Rectal smooth muscle tissue (tissue), 1 donor: ENCODE measurements around the gene INSYN2B.

Experiments
- H3K27ac ChIP-seq: one replicate; pipeline ENCODE4 v1.7.0; 2013; ENCODE audit warnings: low read depth, low read length, inconsistent platforms
- H3K27me3 ChIP-seq: one replicate; pipeline ENCODE4 v1.7.0; 2013; ENCODE audit warnings: low read length; ENCODE audit not compliant: control insufficient read depth, insufficient read depth
- H3K36me3 ChIP-seq: one replicate; pipeline ENCODE4 v1.7.0; 2013; ENCODE audit warnings: low read length; ENCODE audit not compliant: control insufficient read depth, insufficient read depth
- H3K4me1 ChIP-seq: one replicate; pipeline ENCODE4 v1.7.0; 2013; ENCODE audit warnings: low read length; ENCODE audit not compliant: control insufficient read depth, insufficient read depth
- H3K4me3 ChIP-seq: one replicate; pipeline ENCODE4 v1.7.0; 2013; ENCODE audit warnings: low read length
- H3K9ac ChIP-seq: one replicate; pipeline ENCODE4 v1.7.0; 2013; ENCODE audit warnings: low read length

INSYN2B gene

DNA sequence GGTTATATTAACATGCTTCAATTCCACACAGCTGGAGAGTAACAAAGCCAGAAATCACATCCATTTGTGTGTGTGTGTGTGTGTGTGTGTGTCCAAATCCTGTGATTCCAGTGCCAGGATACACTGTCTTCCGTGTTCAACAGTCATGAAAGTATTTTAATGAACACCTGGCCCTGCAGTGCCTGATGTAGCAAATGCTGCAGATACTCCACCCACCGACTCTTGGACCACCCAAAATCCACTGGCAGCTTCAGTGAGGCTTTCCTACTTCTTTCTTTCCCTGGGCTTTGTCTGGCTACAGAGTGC is 13.1 kb upstream of the INSYN2B start:
- Histone ChIP-seq H3K9ac (no peak overlapping the region), H3K27me3 (no peaks in the 10 kb centered on the region), H3K27ac (no peak overlapping the region), H3K4me3 (no peak overlapping the region), H3K4me1 (no peaks in the 10 kb centered on the region), H3K36me3 (no peaks in the 10 kb centered on the region)

DNA sequence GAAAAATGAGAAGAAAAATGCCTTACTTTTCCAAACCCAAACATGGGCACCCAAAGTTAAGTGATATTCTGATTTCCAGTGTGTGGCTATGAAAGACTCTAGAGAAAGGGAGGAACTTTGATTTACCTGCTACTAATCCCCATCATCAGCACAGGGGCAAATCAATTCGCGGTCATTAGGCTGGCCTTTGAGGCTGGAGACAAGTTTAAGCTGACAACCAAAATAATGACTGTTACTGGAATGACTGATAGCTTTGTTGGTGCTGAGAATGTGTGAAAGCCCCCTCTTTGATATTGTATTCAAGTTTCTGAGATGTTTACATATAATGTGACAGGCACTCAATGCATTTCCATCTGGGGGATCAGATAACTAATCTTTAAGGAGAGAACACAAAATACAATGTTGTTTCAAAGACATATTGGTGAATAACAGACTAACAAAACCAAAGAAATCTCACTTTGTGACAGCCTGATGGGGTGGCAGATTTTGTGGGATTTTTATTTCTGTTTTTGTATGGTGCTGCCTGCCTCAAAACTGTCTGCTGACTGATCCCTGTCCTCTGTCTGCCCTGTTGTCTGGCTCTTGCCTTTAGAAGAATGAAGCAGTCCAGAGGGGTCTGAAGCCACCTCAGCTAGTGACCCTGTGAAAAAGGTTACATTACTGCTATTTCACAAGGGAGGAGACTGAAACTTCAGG is 12.6 kb upstream of the INSYN2B start:
- no peaks in the 10 kb centered on the region for H3K36me3 ChIP-seq
- no peak overlapping the region for H3K4me3 ChIP-seq
- no peak overlapping the region for H3K9ac ChIP-seq
- H3K4me1 ChIP-seq, result no peaks in the 10 kb centered on the region
- no peaks in the 10 kb centered on the region for H3K27me3 ChIP-seq
- no peak overlapping the region for H3K27ac ChIP-seq

DNA sequence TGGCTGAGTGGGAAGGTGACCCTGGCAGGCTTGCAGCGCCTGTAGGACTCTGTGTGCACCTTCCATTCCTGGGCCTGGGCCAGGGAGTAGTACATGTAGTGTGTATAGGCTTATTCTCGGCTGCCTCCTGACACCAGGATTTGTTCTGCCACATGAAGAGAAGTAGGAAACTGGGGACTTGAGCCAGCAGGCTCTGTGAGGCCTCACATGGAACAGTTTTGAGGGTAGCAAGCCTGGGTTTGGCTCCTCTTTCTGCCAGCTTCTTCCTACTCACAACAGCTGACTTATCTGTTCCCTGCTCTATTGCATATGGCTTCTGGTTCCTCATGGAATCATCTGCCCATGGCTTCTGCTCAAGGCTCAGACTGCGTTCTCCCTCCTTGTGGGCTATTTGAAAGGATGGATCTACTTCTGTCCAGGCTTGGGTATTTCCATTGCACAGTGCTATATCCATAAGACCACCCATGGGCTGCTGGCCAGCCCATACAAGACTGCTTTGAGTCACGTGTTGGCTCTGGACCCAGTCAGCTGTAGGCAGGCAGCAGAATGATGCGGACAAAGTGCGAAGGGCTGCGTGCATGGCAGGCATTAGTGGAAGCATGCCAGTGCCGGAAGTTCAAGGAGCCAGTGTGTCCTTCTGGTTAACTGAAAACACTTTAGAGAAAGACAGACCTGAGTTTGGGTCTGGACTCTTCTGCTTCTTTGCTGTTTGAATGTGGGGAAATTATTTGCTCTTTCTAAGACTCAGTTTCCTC is 11.0 kb upstream of the INSYN2B start:
- H3K4me3 ChIP-seq, result no peak overlapping the region
- H3K4me1 ChIP-seq, result no peaks in the 10 kb centered on the region
- H3K27me3 ChIP-seq, result no peaks in the 10 kb centered on the region
- H3K36me3 ChIP-seq, result peaks cover 2% of the 10 kb centered on the region
- no peak overlapping the region for H3K27ac ChIP-seq
- no peak overlapping the region for H3K9ac ChIP-seq

DNA sequence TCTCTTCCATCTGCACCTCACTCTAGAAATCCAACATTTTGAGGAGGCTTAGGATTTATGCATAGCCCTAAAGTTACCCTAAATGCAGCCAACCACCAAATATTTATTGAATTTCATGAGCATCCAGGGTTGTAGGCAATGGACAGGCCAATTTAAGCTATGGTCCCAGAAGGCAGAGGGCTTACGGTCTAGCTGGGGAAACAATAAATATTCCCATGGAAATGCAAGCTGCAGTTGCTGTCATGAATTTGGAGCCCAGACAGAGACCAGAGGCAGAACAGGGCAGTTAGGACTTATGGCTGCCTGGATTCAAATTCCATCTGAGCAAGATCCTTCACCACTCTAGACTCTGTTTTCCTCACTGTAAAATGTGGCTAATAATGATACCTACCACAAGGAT is 9.1 kb upstream of the INSYN2B start:
- Histone ChIP-seq H3K4me1 (no peaks in the 10 kb centered on the region), H3K4me3 (no peak overlapping the region), H3K9ac (no peak overlapping the region), H3K36me3 (peaks cover 2% of the 10 kb centered on the region), H3K27me3 (no peaks in the 10 kb centered on the region), H3K27ac (no peak overlapping the region)

DNA sequence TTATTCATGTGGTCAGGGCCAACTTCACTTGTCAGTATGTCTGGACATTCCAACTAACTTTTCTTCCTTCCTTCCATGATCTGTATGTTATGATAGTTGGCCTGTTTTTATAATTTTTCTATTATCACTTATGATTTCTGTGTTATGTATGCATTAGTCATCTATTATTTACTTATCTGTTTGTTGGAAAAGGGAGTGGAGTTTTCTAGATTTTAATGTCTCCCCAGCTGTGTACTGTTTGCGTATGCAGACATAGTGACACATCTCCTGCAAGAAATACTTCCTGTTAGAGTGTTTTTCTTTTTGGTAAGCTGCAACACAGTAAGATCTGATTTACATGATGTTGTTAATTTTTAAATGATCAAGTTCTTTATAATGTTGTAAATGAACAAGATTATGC is 8.7 kb upstream of the INSYN2B start:
- no peak overlapping the region for H3K27ac ChIP-seq
- H3K4me1 ChIP-seq, result no peaks in the 10 kb centered on the region
- H3K9ac ChIP-seq, result no peak overlapping the region
- H3K4me3 ChIP-seq, result no peak overlapping the region
- no peaks in the 10 kb centered on the region for H3K27me3 ChIP-seq
- H3K36me3 ChIP-seq, result peaks cover 2% of the 10 kb centered on the region

DNA sequence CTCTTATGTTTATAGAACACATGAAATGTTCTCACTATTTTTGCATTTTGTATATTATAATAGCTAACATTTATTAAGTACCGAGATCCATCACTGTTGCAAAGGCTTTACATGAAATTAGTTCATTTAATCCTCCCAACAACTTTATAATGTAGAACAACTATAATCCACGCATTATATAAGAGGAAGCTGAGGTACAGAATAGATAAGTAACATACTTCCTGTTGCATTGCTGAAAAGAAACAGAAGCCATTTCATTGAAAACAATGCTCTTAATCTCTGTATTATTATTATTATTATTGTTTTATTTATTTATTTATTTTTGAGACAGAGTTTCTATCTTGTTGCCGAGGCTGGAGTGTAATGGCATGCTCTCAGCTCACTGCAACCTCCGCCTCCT is 7.9 kb upstream of the INSYN2B start:
- Histone ChIP-seq H3K27me3 (no peaks in the 10 kb centered on the region), H3K36me3 (peaks cover 2% of the 10 kb centered on the region), H3K9ac (no peak overlapping the region), H3K27ac (no peak overlapping the region), H3K4me3 (no peak overlapping the region), H3K4me1 (no peaks in the 10 kb centered on the region)

DNA sequence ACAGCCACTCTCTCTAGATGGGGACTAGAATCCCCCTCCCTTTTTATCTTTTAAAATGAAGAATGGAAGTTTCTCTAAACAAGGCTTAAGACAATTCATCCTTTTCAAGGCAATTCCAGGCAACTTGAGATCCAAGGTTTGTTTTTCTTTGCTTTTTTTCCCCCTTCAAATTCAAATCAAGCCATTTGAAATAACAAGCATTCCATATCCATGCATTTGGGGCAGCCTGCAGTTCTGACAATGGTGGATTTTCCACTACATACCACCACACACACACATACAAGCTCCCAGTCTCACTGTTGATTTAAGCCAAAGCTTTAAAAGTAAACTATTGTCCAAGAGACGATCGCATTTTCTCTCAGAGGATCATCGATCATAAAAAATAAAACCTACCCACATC is 424 bp downstream of the INSYN2B start:
- H3K4me1 ChIP-seq, result no peaks in the 10 kb centered on the region
- H3K9ac ChIP-seq, result no peak overlapping the region
- no peak overlapping the region for H3K27ac ChIP-seq
- no peak overlapping the region for H3K4me3 ChIP-seq
- no peaks in the 10 kb centered on the region for H3K27me3 ChIP-seq
- no peaks in the 10 kb centered on the region for H3K36me3 ChIP-seq

DNA sequence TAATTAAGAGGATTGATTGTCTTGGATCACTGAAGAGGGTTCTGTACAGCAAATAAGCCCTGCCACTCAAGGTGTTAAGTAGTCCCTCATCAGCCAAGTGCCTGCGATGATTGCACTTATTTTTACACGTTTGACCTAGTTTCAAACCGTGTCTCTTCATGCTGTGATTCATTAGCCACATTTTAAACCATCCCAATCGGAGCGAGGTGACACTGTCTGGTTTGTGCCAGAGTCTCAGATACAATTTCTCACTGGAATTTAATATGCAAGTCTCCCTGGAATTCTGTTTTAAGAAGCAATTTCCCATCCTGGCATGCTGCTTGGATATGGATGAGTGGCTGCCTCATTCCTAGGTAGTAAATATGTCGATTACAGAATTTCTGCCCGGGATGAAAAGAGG is 1.6 kb downstream of the INSYN2B start:
- Histone ChIP-seq H3K4me1 (no peaks in the 10 kb centered on the region), H3K9ac (no peak overlapping the region), H3K36me3 (no peaks in the 10 kb centered on the region), H3K27me3 (no peaks in the 10 kb centered on the region), H3K27ac (no peak overlapping the region), H3K4me3 (no peak overlapping the region)

DNA sequence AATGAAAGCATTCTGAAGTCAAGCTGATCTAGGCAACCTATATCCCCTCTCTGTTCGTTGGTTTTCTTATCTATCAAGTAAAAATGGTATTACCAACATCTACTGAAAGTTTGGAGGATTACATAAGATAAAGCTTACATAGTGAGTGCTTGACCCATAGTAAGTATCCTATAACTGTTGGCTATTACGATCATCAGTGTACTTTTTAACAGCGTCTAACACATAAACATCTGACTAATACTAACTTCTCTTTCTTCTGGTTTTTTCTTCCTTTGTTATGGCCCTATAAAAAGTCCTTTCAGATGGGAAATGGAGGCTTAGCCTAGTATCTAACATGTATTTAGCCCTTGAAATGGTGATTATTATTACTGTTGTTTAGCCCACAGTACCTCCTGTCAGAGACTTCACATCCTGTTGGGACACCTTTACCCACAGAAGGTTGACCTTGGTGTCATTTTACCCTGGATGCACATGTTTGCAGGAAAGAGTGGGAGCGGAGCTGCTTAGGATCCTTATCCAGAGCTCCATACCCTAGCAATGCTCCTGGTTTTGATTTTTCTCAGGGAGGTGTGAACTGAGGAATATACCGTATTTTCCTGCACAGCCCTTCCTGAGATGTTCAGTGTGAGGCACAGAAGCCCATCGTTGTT is 6.0 kb downstream of the INSYN2B start:
- H3K4me3 ChIP-seq, result no peak overlapping the region
- no peak overlapping the region for H3K9ac ChIP-seq
- H3K27ac ChIP-seq, result no peak overlapping the region
- H3K36me3 ChIP-seq, result no peaks in the 10 kb centered on the region
- no peaks in the 10 kb centered on the region for H3K4me1 ChIP-seq
- no peaks in the 10 kb centered on the region for H3K27me3 ChIP-seq

DNA sequence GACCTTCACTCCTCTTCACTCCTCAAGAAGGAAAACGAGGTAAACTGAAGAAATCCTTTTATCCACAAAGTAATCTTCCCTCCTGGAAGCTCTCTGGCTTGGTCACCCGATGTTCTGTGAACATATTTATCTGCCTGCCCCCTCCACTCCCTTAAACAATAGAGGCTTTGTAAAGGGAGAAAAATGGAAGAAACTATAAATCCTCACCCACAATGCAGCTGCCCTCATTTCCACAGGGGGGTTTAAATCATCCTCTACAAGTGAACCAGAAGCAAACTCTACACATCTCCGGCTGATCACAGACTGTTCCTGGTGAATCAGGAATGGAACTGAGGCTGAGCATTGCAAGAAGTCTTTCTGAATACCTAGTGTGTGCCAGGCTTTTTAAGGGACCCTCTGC is 7.2 kb downstream of the INSYN2B start:
- H3K27me3 ChIP-seq, result no peaks in the 10 kb centered on the region
- H3K9ac ChIP-seq, result no peak overlapping the region
- H3K4me1 ChIP-seq, result no peaks in the 10 kb centered on the region
- H3K27ac ChIP-seq, result no peak overlapping the region
- H3K36me3 ChIP-seq, result no peaks in the 10 kb centered on the region
- H3K4me3 ChIP-seq, result no peak overlapping the region

DNA sequence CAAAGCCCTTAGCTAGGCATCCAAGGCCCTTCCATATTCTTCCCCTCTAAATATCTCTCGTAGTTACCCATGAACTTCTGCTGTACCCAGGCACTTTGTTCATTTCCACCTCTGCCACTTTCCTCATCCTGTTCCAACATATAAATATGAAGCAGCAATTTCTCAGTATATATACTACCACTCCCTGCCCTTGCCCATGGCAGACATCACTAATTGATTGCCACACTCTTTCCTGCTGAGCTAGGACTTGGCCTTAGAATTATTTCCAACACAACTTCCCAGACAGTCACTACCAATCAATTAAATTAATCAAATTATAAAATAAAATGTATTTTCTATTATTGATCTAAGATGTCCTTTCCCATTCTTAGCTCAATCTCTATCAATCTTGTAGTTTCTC is 8.5 kb downstream of the INSYN2B start:
- H3K4me1 ChIP-seq, result no peaks in the 10 kb centered on the region
- no peak overlapping the region for H3K27ac ChIP-seq
- no peak overlapping the region for H3K4me3 ChIP-seq
- H3K36me3 ChIP-seq, result no peaks in the 10 kb centered on the region
- no peak overlapping the region for H3K9ac ChIP-seq
- no peaks in the 10 kb centered on the region for H3K27me3 ChIP-seq

DNA sequence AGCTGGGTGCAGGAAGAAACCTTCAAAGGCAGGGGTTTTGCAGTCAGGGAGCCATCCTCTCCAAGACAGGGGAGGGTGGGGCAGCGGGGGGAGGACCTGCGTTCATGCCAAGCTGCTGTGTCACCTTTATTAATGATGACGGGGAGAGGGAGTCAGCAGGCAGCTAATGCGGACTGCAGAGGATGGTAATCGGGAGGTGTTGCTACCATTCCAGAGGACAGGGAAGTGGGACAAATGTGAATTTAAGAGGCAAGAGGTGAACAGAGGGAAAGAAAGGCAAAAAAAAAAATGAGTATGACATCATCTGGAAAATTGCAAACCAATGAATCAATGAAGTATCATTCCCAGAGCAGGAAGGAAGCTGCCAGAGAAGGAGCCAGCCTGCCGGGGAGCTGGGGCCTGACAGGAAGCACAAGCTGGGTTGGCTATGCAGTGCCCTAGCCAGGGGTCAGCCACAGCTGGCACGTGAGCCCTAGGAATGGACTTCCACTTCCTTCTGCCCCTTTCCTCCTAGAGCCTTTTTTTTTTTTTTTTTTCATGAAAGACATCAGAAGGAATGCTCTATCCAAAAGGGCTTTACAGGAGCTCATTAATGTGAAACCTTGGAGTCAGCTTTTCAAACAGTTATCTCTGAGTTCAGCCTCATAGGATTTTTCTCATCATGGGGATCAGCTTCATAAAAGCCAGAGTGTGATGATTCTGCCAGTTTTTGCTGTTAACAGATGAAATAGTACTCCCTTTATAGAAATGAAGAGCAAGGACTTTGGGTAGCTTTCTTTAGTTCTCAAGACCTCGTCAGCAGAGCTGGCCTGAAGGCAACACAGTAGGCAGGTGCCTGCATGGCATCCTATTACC is 9.2 kb downstream of the INSYN2B start:
- no peaks in the 10 kb centered on the region for H3K4me1 ChIP-seq
- H3K27me3 ChIP-seq, result no peaks in the 10 kb centered on the region
- no peaks in the 10 kb centered on the region for H3K36me3 ChIP-seq
- no peak overlapping the region for H3K9ac ChIP-seq
- H3K27ac ChIP-seq, result no peak overlapping the region
- no peak overlapping the region for H3K4me3 ChIP-seq
